ENCODE results near the gene FAM237A.

- TF ChIP-seq CTCF (IDR thresholded peaks at IDR 0.05; ENCODE audit: borderline replicate concordance, extremely low read depth, low read length, poor library complexity, severe bottlenecking): no peak
- no peak for TF ChIP-seq EZH2 (IDR thresholded peaks at IDR 0.05; ENCODE audit: borderline replicate concordance, low read depth, low read length, severe bottlenecking)
These were observed 5.7 kb downstream of the FAM237A start for GRCh38 chr2:206647985-206648384.

Data from DND-41 (cell line).